Fibroblast of lung (primary cell): ENCODE data around the gene HDLBP. TPM values are rescaled to one million over a fixed set of nuclear protein-coding genes. Genes with fewer than 3 reads are reported as not detected.

Experiments used
- DNase-seq, 2 donors: peaks; one replicate each; pipeline versions ENCODE4 v3.0.0 to v3.0.0-alpha.2; 2010; ENCODE audit warnings: low read depth in 2 of 2
- H2AFZ ChIP-seq: 2 replicates; pipeline ENCODE4 v1.5.1; 2012; ENCODE audit warnings: low read length, control low read depth, inconsistent platforms
- H3K27ac ChIP-seq: 2 replicates; pipeline ENCODE4 v1.5.1; 2011; ENCODE audit warnings: low read length, control low read depth; ENCODE audit not compliant: insufficient read depth
- H3K27me3 ChIP-seq: 2 replicates; pipeline ENCODE4 v1.5.1; 2011; ENCODE audit warnings: mild to moderate bottlenecking, low read length; ENCODE audit not compliant: control insufficient read depth, insufficient read depth
- H3K36me3 ChIP-seq: 2 replicates; pipeline ENCODE4 v1.5.1; 2011; ENCODE audit warnings: low read length; ENCODE audit not compliant: control insufficient read depth, insufficient read depth
- H3K4me1 ChIP-seq: 2 replicates; pipeline ENCODE4 v1.5.1; 2011; ENCODE audit warnings: low read length; ENCODE audit not compliant: control insufficient read depth, insufficient read depth; ENCODE audit errors: extremely low read depth
- H3K4me2 ChIP-seq: 2 replicates; pipeline ENCODE4 v1.5.1; 2011; ENCODE audit warnings: low read length, control low read depth; ENCODE audit not compliant: insufficient read depth; ENCODE audit errors: extremely low read depth
- H3K4me3 ChIP-seq, 4 experiments: fragments of 200-600 bp in 1 of 4; sonication (generic) in 1 of 4; replicated peaks in 1 of 4; 2 replicates each; pipeline ENCODE4 v1.5.1; 2011 to 2016; ENCODE audit warnings: low read length in 4 of 4, low read depth in 3 of 4, mild to moderate bottlenecking in 3 of 4, control low read depth in 2 of 4, inconsistent platforms in 1 of 4, mixed read lengths in 1 of 4; ENCODE audit not compliant: insufficient read depth in 1 of 4; ENCODE audit errors: control extremely low read depth in 1 of 4
- H3K79me2 ChIP-seq: 2 replicates; pipeline ENCODE4 v1.5.1; 2012; ENCODE audit warnings: mild to moderate bottlenecking, low read length, inconsistent platforms; ENCODE audit not compliant: control insufficient read depth, insufficient read depth
- H3K9ac ChIP-seq: 2 replicates; pipeline ENCODE4 v1.5.1; 2011; ENCODE audit warnings: mild to moderate bottlenecking, low read length, control low read depth; ENCODE audit not compliant: insufficient read depth
- H3K9me3 ChIP-seq: 2 replicates; pipeline ENCODE4 v1.5.1; 2012; ENCODE audit warnings: low read depth, low read length; ENCODE audit not compliant: control insufficient read depth, insufficient read depth
- H4K20me1 ChIP-seq: 2 replicates; pipeline ENCODE4 v1.5.1; 2011; ENCODE audit warnings: low read length; ENCODE audit not compliant: control insufficient read depth, insufficient read depth; ENCODE audit errors: extremely low read depth
- EZH2 ChIP-seq: IDR thresholded peaks from 2 replicates; pipeline ENCODE4 v1.5.1; 2012; ENCODE audit warnings: low read length, control low read depth, mild to moderate bottlenecking; ENCODE audit errors: missing control alignments
- polyA plus RNA-seq, 2 donors: library from polyadenylated mRNA; depleted of rRNA in 1 of 2; stranded (reverse) in 1 of 2; unstranded in 1 of 2; fragments of >200 nt; gene quantifications; 2 replicates each; pipeline ENCODE4 v1.2.1, GENCODE V29; 2011 to 2012; ENCODE audit warnings: missing spikeins in 1 of 2
- total RNA-seq: library from RNA; depleted of rRNA; stranded (reverse); fragments of >200 nt; gene quantifications from 2 replicates; pipeline ENCODE4 v1.2.1, GENCODE V29; 2014
- TF ChIP-seq, protein P1 (sequence below), 2 donors: IDR thresholded peaks in 1 of 2; conservative IDR thresholded peaks in 1 of 2; 1 replicate in 1 of 2; 2 replicates in 1 of 2; pipeline ENCODE4 v1.5.1; 2011 to 2012; ENCODE audit warnings: low read length in 2 of 2, control low read depth in 1 of 2, inconsistent platforms in 1 of 2, low read depth in 1 of 2, mild to moderate bottlenecking in 1 of 2

The HDLBP gene
- total and polyA plus RNA-seq, 2 donors (not counting 1 experiment from before 2014, with no cell fraction given): 626 to 1,354 TPM

DNA sequence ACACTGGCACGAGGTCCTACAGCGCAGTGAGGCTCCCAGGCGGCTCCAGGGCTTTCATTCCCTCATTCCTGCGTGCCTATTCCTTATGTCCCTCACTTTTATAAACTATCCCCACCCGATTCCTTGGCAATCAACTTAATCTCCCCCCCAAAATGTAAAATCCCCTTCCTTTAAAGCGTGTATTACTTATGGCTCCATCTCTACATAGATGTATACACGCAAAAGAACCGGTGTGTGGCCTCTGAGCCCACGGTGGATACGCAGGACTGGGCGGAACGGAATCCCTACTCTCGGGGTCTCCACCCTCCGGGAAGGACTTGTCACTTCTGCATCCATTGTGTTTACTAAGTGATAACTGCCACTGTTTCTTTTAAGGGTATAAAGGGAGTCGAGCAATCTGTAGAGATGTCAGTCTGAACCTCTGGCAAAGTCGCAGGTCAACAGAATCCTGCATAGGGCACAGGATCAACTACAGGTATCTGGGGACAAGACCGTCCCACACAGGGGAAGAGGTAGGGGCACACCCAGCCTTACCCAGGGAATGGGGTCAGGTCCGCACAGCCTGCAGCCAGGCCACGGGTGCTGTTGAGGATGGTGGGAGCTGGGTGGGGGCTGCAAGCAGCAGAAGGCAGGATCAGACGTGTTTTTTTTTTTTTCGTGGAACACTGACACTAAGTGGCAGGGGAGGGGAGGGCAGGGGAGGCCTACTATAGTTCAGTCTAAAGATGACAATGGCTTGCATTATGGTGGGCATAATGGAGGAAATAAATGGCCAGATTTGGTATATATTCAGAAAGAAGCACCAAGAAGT is 42.1 kb downstream of the HDLBP start:
- TF ChIP-seq EZH2: no peak
- Histone ChIP-seq H3K4me1 (peaks cover 9% of the 10 kb centered on the region), H3K79me2 (peaks cover 76% of the 10 kb centered on the region), H3K27ac (peak overlapping the region; percentile 64), H4K20me1 (peaks cover 7% of the 10 kb centered on the region), H3K9me3 (no peaks in the 10 kb centered on the region), H3K27me3 (no peaks in the 10 kb centered on the region), H2AFZ (no peak overlapping the region), H3K9ac (peak overlapping the region; percentile 50), H3K36me3 (peaks cover 4% of the 10 kb centered on the region), H3K4me2 (peak overlapping the region; percentile 67), H3K4me3 (peak overlapping the region; percentile 13 to 80 (median 53))
- DNase-seq: no peak

DNA sequence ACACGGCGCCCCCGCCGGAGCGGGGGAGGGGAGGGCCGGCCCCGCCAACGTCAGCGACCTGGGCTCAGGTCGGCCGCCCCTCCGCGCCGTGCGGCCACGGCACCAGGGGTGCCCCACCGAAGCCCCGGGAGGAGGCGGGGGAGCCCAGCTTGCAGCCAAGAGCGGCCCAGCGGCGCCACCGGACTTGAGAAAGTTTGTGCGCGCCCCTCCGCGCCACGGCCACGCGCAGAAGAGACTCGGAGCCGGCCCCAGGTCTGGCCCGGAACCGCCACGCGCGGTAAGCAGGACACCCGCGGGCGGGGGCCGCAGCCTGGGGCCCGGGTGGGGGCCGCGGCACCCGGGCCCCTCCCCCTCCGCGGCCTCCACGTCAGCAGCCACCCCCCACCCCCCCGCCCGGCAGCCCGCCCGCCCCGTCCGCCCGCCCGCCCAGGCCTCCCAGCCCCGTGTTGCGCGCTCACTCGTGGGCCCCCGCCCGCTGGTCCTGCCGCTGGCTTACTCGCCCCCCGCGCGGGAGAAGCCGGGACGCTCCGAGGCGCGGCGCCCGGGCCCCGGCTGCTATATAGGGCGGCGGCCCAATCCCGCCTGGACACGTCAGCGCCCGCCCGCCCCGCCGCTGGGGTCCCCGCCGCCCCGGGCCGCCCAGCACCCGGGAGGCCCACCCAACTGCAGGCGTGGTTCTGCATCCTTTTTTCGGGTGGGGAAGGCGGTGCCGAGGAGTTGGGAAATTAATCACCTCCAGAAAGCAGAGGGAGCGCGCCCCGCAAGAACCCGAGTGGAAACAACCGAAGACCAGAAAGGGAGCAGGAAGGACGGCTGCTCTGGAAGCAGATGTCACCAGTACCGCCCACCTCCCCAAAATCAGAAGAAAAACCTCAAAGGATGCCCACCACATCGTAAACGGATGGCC is 42.9 kb downstream of the HDLBP start:
- Histone ChIP-seq H3K9me3 (no peaks in the 10 kb centered on the region), H3K4me1 (peaks cover 9% of the 10 kb centered on the region), H4K20me1 (peaks cover 11% of the 10 kb centered on the region), H3K27ac (peak overlapping the region; percentile 83), H3K4me3 (peak overlapping the region; percentile 55 to 80 (median 62)), H3K4me2 (peak overlapping the region; percentile 67), H3K79me2 (peaks cover 78% of the 10 kb centered on the region), H3K36me3 (peaks cover 10% of the 10 kb centered on the region), H3K9ac (peak overlapping the region; percentile 92), H2AFZ (no peak overlapping the region), H3K27me3 (no peaks in the 10 kb centered on the region)
- peak; percentile 65 to 66 for DNase-seq
- TF ChIP-seq EZH2: no peak
- TF ChIP-seq, protein P1, sequence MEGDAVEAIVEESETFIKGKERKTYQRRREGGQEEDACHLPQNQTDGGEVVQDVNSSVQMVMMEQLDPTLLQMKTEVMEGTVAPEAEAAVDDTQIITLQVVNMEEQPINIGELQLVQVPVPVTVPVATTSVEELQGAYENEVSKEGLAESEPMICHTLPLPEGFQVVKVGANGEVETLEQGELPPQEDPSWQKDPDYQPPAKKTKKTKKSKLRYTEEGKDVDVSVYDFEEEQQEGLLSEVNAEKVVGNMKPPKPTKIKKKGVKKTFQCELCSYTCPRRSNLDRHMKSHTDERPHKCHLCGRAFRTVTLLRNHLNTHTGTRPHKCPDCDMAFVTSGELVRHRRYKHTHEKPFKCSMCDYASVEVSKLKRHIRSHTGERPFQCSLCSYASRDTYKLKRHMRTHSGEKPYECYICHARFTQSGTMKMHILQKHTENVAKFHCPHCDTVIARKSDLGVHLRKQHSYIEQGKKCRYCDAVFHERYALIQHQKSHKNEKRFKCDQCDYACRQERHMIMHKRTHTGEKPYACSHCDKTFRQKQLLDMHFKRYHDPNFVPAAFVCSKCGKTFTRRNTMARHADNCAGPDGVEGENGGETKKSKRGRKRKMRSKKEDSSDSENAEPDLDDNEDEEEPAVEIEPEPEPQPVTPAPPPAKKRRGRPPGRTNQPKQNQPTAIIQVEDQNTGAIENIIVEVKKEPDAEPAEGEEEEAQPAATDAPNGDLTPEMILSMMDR (conservative IDR thresholded peaks at IDR 0.05 in 1 of 2, IDR thresholded peaks at IDR 0.05 in 1 of 2; ENCODE audit: low read depth in 1 of 2, low read length in 2 of 2): no peak

DNA sequence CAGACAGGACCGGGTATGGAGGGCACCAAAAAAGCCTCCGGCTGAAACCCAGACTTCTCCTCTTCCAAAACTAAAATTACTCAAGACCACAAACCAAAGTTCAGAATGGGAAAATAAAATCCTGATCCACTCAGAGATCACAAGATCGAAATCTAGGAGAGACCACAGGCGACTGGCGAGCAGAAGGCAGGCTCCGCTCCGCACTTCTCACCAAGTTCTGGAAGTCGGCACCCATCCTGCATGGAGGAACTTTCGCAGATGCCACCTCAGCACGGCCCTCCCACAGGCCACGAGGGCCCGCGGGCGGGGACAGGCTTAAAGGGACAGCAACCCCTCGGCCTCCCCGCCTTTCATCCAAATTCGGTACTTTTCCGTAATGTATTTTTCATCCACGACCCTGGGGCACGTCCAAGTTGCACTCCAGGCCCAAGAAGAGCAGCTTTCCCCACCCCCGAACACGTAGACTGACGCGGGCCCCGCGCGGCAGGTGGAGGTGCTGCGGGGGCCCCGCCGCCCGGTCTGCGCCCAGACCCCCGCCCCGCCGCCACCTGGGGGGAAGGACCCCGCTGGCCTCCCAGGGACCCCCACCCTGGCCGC is 43.7 kb downstream of the HDLBP start:
- Histone ChIP-seq H3K4me3 (peak overlapping the region; percentile 55 to 98 (median 72)), H3K4me1 (peaks cover 9% of the 10 kb centered on the region), H4K20me1 (peaks cover 13% of the 10 kb centered on the region), H2AFZ (no peak overlapping the region), H3K27me3 (no peaks in the 10 kb centered on the region), H3K9me3 (no peaks in the 10 kb centered on the region), H3K9ac (peak overlapping the region; percentile 92), H3K27ac (peak overlapping the region; percentile 83), H3K36me3 (peaks cover 16% of the 10 kb centered on the region), H3K79me2 (peaks cover 86% of the 10 kb centered on the region), H3K4me2 (no peak overlapping the region)
- no peak for TF ChIP-seq EZH2
- TF ChIP-seq, protein P1 (conservative IDR thresholded peaks at IDR 0.05 in 1 of 2, IDR thresholded peaks at IDR 0.05 in 1 of 2; ENCODE audit: low read depth in 1 of 2, low read length in 2 of 2): no peak
- peak; percentile 82 to 86 for DNase-seq
